Stimulated activated CD4-positive, alpha-beta T cell treated with anti-CD3 and anti-CD28 coated beads, Interleukin-4, amount 100 ng/mL, for 1 hour (primary cell): ENCODE results near the gene CDCA7.
"Not testable (repeated sequence)": the region's sequence is repeated elsewhere in the genome, so short reads cannot be mapped to it uniquely, and the experiment has no call there.

Experiments
- DNase-seq: peaks from one replicate; pipeline ENCODE4 v3.0.0-alpha.2; 2020

Gene CDCA7

GRCh38 chr2:173370198-173370597 is 15.5 kb downstream of the CDCA7 start:
- DNase-seq, result no peak

GRCh38 chr2:173371023-173371422 is 16.4 kb downstream of the CDCA7 start:
- no peak for DNase-seq

GRCh38 chr2:173373290-173373689 is 18.6 kb downstream of the CDCA7 start:
- no peak for DNase-seq

- DNase-seq, result no peak
Observed at GRCh38 chr2:173374634-173375033, 20.0 kb downstream of the CDCA7 start.

GRCh38 chr2:173385534-173385933 is 30.9 kb downstream of the CDCA7 start:
- not testable (repeated sequence) for DNase-seq

GRCh38 chr2:173386021-173386737 is 31.5 kb downstream of the CDCA7 start:
- DNase-seq, result no peak

- DNase-seq, result no peak
Observed at GRCh38 chr2:173386738-173387065, 32.0 kb downstream of the CDCA7 start.

GRCh38 chr2:173387079-173387478 is 32.4 kb downstream of the CDCA7 start:
- no peak for DNase-seq

- no peak for DNase-seq
Observed at GRCh38 chr2:173387660-173388059, 33.0 kb downstream of the CDCA7 start.

- no peak for DNase-seq
Observed at GRCh38 chr2:173388795-173389194, 34.1 kb downstream of the CDCA7 start.

- no peak for DNase-seq
Observed at GRCh38 chr2:173390036-173390435, 35.4 kb downstream of the CDCA7 start.

GRCh38 chr2:173392731-173393130 is 38.1 kb downstream of the CDCA7 start:
- no peak for DNase-seq

- no peak for DNase-seq
Observed at GRCh38 chr2:173393186-173393585, 38.5 kb downstream of the CDCA7 start.

GRCh38 chr2:173393636-173394035 is 39.0 kb downstream of the CDCA7 start:
- no peak for DNase-seq

GRCh38 chr2:173394091-173394974 is 39.7 kb downstream of the CDCA7 start:
- no peak for DNase-seq

GRCh38 chr2:173395567-173396351 is 41.1 kb downstream of the CDCA7 start:
- no peak for DNase-seq

- DNase-seq, result no peak
Observed at GRCh38 chr2:173397539-173397938, 42.9 kb downstream of the CDCA7 start.

- no peak for DNase-seq
Observed at GRCh38 chr2:173399229-173399628, 44.6 kb downstream of the CDCA7 start.

- DNase-seq, result no peak
Observed at GRCh38 chr2:173400760-173401159, 46.1 kb downstream of the CDCA7 start.

GRCh38 chr2:173401716-173402326 is 47.1 kb downstream of the CDCA7 start:
- no peak for DNase-seq

GRCh38 chr2:173402405-173402974 is 47.8 kb downstream of the CDCA7 start:
- DNase-seq, result peak; percentile 69
